Measurements from ENCODE around the gene TAPT1. TPM values are rescaled to one million over a fixed set of nuclear protein-coding genes. Genes with fewer than 3 reads are reported as not detected.

Gene TAPT1
- total RNA-seq, 1 donor from 2014 or later, result 39.5 TPM

DNA sequence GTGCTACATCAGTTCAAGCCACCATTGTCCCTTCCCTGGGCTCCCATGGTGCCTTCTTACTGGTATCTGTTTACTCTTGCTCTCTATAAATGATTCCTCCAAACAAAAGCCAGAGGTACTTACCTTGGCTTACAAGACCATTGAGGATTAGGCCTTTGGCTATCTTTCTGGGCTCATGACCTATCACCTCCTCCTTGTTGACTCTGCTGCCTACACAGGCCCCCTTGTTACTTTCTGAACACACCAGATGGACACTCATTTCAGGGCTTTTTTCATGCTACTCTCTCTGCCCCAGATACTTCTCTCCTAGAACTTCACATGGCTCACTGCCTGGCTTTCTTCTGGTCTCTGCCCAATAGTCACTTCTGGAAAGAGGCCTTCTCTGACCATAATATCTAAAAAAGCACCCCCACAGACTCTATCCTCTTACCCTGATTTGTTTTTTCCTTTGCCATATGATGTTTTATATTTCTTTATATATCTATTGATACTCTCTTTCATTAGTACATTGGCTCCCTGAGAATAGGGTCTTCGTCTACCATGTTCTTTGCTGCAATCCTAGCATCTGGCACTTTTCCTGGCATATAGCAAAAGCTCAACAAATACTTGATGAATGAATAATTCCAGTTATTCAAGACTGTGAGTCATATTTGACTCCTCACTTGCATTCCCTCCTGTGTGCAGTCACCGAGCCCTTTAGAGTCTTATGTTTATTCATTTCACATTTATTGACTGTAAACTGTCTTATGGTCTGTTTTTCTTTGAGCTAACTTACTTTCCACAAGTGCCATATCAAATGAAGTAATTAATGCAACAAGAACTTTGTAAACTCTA lies 27.1 kb upstream of the TAPT1 start:
- ATAC-seq (ENCODE audit: poor library complexity), result no peak
- DNase-seq, result no peak
- intact Hi-C loops (cut with DNase I), result no loop called here

DNA sequence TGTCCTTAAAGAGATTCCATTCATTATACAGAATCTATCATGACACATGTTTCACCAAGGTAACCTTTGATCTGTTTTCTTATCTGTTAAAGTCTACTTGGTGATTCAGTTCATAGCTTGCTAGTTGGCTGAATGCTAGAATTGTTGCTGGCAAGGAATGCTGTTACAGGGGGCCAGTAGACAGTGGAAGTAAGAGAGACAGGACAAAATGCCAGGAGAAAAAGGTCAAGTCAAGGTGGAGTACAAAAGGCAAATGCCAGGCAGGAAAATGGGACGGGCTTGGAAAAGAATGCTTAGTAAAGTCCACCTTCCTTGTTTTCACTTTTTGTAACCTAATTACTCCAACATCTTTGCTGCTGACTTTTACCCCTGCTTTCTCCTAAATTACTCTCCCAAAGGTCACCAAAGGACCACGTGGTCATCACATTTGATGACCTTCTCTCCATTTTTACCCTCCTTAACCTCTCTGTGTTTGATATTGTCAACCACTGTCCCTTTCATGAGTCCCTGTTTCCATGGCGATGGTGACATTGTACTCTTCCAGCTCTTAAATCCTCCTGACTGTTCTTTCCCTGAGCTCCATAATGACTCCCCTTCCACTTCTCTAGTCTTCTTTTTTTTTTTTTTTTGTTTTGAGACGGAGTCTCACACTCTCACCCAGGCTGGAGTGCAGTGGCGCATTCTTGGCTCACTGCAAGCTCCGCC lies 24.5 kb upstream of the TAPT1 start:
- intact Hi-C loops (cut with DNase I), result no loop called here
- DNase-seq (no peak), ATAC-seq (ENCODE audit: poor library complexity) (no peak)

DNA sequence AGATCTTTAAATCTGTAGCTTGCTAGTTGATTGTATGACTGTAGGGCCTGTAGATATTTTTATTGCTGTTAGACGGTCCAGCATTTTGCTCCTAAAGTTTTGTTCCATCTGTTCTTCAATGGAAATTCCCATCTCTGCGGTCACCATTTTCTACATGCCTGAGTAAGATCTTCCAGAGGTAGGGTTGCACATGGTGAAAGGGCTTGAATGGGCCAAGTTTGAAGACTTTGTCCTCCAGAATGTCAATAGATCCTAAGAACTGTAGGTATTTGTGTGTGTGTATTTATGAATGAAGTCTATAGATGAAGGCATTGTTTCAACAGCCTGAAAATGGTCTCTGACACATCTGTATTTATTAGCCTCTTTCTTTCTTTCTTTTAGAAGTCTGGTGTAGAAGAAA lies 22.3 kb upstream of the TAPT1 start:
- intact Hi-C loops (cut with DNase I), result no loop called here
- ATAC-seq (ENCODE audit: poor library complexity) (no peak), DNase-seq (no peak)

DNA sequence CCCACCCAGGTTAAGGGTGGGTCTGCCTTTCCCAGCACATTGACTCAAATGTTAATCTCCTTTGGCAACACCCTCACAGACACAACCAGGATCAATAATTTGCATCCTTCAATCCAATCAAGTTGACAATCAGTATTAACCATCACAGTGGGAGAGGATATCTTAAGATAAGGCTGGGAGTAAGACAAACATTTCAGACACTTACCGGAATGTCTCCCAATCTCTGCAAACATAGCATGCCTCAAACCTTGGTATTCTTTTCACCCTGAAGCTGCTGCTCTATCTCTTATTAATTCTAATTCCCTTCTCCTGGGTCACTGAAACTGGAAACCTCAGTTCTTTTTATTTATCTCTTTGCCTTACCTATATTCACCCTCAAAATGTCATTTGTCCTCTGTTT lies 19.0 kb upstream of the TAPT1 start:
- ATAC-seq (ENCODE audit: poor library complexity), result no peak
- no peak for DNase-seq
- intact Hi-C loops (cut with DNase I), result no loop called here

GRCh38 chr4:16243285-16243684 lies 17.0 kb upstream of the TAPT1 start:
- DNase-seq, result no peak
- no peak for ATAC-seq (ENCODE audit: poor library complexity)
- intact Hi-C loops (cut with DNase I), result no loop called here

DNA sequence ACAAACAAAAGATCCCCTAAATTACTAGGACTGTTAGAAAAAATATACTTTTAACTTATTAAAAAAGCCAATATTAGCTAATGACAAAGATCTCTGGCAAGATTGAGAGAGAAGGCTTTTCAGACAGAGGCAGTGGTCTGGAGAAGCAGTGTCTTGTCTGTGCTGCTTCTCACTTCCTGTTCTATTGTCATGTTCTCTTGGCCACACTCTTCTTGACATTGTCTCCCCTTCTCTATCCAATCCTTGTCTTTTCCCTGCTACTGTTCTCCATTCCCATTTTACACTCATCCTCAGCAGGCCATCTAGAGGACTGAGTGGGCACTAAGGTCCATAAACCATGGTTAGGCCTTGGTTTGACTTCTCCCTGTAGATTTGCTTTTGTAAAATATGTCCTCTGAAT lies 14.0 kb upstream of the TAPT1 start:
- no peak for ATAC-seq (ENCODE audit: poor library complexity)
- intact Hi-C loops (cut with DNase I), result no loop called here
- DNase-seq, result no peak

GRCh38 chr4:16239086-16239485 lies 12.8 kb upstream of the TAPT1 start:
- ATAC-seq (ENCODE audit: poor library complexity) (no peak), DNase-seq (no peak)
- intact Hi-C loops (cut with DNase I), result no loop called here

GRCh38 chr4:16238327-16238726 lies 12.1 kb upstream of the TAPT1 start:
- ATAC-seq (ENCODE audit: poor library complexity) (no peak), DNase-seq (no peak)
- intact Hi-C loops (cut with DNase I), result no loop called here

GRCh38 chr4:16237715-16238114 lies 11.4 kb upstream of the TAPT1 start:
- intact Hi-C loops (cut with DNase I), result no loop called here
- ATAC-seq (ENCODE audit: poor library complexity) (peak; percentile 65), DNase-seq (no peak)

GRCh38 chr4:16236402-16237023 lies 10.2 kb upstream of the TAPT1 start:
- intact Hi-C loops (cut with DNase I), result no loop called here
- no peak for ATAC-seq (ENCODE audit: poor library complexity)

GRCh38 chr4:16235209-16235608 lies 8.9 kb upstream of the TAPT1 start:
- intact Hi-C loops (cut with DNase I), result no loop called here
- DNase-seq (no peak), ATAC-seq (ENCODE audit: poor library complexity) (no peak)

More at GRCh38 chr4:16236402-16237023, 10.2 kb upstream of the TAPT1 start:
- DNase-seq, result no peak

DNA sequence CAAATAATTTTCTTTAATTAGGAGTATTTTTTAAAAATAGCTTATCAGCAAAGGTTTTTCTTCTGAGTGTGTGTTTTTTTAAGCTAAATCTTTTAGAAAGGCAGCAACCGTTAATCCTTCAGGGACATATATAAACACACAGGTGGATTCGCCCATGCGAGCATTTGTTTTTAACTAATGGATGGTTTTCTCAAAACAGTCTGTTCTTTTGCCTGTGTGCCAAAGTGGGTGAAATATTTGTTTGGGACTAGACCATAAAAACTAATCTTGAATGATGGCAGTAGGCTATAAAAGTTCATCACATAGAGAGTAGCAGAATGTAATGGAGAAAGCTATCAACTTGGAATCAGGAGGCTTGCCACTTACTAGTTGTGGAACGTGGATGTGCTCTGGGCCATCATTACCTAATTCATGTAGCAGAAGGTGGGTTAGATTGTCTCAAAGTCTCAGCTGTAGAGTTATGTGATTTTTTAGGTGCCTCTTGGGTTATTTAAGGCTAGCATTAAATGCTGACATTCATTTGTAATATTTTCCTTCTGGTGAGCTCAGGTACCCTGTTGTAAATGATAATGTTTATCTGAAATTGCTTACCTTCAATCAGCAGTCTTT lies 7.4 kb upstream of the TAPT1 start:
- no peak for ATAC-seq (ENCODE audit: poor library complexity)
- DNase-seq, result no peak
- intact Hi-C loops (cut with DNase I), result no loop called here

- intact Hi-C loops (cut with DNase I), result no loop called here
- DNase-seq, result no peak
- no peak for ATAC-seq (ENCODE audit: poor library complexity)
Observed at GRCh38 chr4:16231570-16232245, 5.4 kb upstream of the TAPT1 start.

- intact Hi-C loops (cut with DNase I), result no loop called here
- DNase-seq (no peak), ATAC-seq (ENCODE audit: poor library complexity) (no peak)
Observed at GRCh38 chr4:16230308-16230707, 4.0 kb upstream of the TAPT1 start.

GRCh38 chr4:16229604-16230003 lies 3.3 kb upstream of the TAPT1 start:
- no peak for ATAC-seq (ENCODE audit: poor library complexity)
- no peak for DNase-seq
- intact Hi-C loops (cut with DNase I), result no loop called here

DNA sequence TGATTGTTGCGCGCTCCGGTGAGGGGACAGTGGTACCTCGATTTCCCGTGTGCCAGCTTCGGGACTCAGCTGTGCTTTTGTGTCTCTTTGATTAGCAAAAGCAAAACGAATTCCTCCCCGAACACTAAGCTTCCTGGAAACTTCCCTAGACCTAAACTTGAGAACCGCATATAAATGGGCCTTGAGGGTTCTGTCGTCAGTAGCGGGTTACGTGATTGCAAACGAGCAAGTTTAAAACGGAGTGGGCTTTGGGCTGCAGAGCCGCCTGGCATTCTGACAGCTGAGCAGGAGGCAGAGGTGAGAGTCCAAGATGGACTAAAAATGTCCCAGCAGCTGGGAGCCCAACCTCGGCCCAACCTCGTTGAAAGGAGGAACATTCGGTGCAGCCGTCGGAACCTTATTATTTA lies 1.2 kb upstream of the TAPT1 start:
- DNase-seq (peak; percentile 62), ATAC-seq (ENCODE audit: poor library complexity) (peak; percentile 42)
- intact Hi-C loops (cut with DNase I), result no loop called here

DNA sequence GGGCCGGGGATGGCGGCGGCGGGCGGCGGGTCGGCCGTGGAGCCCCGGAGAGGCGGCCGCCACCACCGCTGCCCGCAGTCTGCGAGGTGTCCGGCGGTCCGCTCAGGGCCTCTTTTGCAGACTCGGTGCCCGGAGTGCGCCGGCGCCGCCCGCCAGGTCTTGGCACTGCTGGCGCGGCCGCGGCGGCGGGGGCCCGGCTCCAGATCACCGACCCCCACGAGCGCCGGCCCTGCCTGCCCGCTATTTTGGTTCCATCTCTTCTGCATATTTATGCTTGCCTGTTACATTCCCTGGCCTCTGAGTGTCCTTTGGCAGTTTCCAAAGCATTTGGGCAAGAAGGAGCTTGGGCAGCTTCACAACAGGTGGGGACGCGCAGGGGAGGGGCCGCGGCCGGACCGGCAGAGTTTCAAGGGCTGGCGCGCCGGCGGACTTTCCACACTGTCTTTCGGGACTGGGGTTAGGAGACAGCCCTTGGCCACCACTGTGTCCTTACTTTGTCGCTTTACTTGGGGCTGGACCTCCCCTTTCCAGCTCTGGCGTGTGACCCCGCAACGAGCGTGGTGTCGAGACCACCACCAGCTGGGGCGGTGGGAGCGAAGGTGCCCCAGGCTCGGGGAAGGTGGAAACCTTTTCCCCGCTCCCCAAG lies 668 bp upstream of the TAPT1 start:
- DNase-seq (peak; percentile 76), ATAC-seq (ENCODE audit: poor library complexity) (peak; percentile 65)
- intact Hi-C loops (cut with DNase I), result no loop called here

- intact Hi-C loops (cut with DNase I), result no loop called here
- DNase-seq (no peak), ATAC-seq (ENCODE audit: poor library complexity) (no peak)
Observed at GRCh38 chr4:16225167-16225862, 956 bp downstream of the TAPT1 start.
